Measurements from ENCODE around the gene ADCY7. TPM values are rescaled to one million over a fixed set of nuclear protein-coding genes. Genes with fewer than 3 reads are reported as not detected.

Gene ADCY7
- total RNA-seq, 1 donor from 2014 or later, result 46.0 TPM

GRCh38 chr16:50313596-50314478 is 47.5 kb downstream of the ADCY7 start:
- DNase-seq (ENCODE audit: low spot score), result peak; percentile 50

GRCh38 chr16:50314665-50315064 is 48.3 kb downstream of the ADCY7 start:
- DNase-seq (ENCODE audit: low spot score), result no peak

GRCh38 chr16:50315346-50315997 is 49.1 kb downstream of the ADCY7 start:
- DNase-seq (ENCODE audit: low spot score), result no peak

GRCh38 chr16:50316102-50316847 is 49.9 kb downstream of the ADCY7 start:
- DNase-seq (ENCODE audit: low spot score), result no peak

- no peak for DNase-seq (ENCODE audit: low spot score)
Observed at GRCh38 chr16:50316848-50317630, 50.7 kb downstream of the ADCY7 start.

- DNase-seq (ENCODE audit: low spot score), result no peak
Observed at GRCh38 chr16:50318796-50319578, 52.6 kb downstream of the ADCY7 start.

GRCh38 chr16:50320310-50320709 is 54.0 kb downstream of the ADCY7 start:
- DNase-seq (ENCODE audit: low spot score), result no peak

GRCh38 chr16:50322333-50322732 is 56.0 kb downstream of the ADCY7 start:
- DNase-seq (ENCODE audit: low spot score), result no peak

- no peak for DNase-seq (ENCODE audit: low spot score)
Observed at GRCh38 chr16:50323335-50324011, 57.1 kb downstream of the ADCY7 start.

GRCh38 chr16:50324345-50324744 is 58.0 kb downstream of the ADCY7 start:
- no peak for DNase-seq (ENCODE audit: low spot score)

GRCh38 chr16:50326264-50326663 is 59.9 kb downstream of the ADCY7 start:
- no peak for DNase-seq (ENCODE audit: low spot score)

GRCh38 chr16:50326835-50327465 is 60.6 kb downstream of the ADCY7 start:
- no peak for DNase-seq (ENCODE audit: low spot score)

GRCh38 chr16:50329446-50330189 is 63.3 kb downstream of the ADCY7 start:
- DNase-seq (ENCODE audit: low spot score), result no peak

GRCh38 chr16:50331570-50331969 is 65.2 kb downstream of the ADCY7 start:
- no peak for DNase-seq (ENCODE audit: low spot score)

GRCh38 chr16:50332599-50332998 is 66.2 kb downstream of the ADCY7 start:
- no peak for DNase-seq (ENCODE audit: low spot score)

GRCh38 chr16:50334106-50334975 is 68.0 kb downstream of the ADCY7 start:
- no peak for DNase-seq (ENCODE audit: low spot score)

- DNase-seq (ENCODE audit: low spot score), result no peak
Observed at GRCh38 chr16:50335196-50335958, 69.0 kb downstream of the ADCY7 start.

All from mucosa of gallbladder (tissue), 1 donor.